Mammary epithelial cell (primary cell): ENCODE results near the gene STK32C.

Experiments
- EZH2 ChIP-seq: IDR thresholded peaks from 2 replicates; pipeline ENCODE4 v1.6.1; 2012; ENCODE audit warnings: low read length, inconsistent platforms, borderline replicate concordance
- TF ChIP-seq, protein P1 (sequence below), 2 donors: IDR thresholded peaks in 1 of 2; conservative IDR thresholded peaks in 1 of 2; 2 replicates each; pipeline ENCODE4 v1.5.1; 2011 to 2012; ENCODE audit warnings: inconsistent platforms in 2 of 2, low read length in 2 of 2, mild to moderate bottlenecking in 2 of 2, control low read depth in 1 of 2, low read depth in 1 of 2; ENCODE audit not compliant: insufficient read depth in 1 of 2; ENCODE audit errors: extremely low read depth in 1 of 2

DNA sequence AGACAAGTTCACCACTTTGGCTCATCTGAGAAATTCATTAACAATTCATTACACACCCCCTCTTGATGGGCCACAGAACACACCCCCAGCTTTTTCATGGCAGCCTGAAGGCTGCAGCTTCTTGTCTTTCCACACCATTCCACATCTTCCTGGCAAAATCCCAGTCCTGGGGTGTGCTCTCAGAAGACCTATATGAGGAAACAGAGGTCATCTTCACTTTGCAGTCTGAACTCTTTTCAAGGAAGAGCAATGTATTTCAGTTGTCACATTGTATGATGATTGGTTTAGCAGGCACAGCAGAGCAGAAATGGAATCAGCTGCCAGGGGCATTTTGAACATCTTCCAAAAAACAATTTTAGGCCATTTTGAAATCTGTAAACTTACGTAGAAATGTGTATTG lies 16.4 kb upstream of the STK32C start:
- TF ChIP-seq, protein P1, sequence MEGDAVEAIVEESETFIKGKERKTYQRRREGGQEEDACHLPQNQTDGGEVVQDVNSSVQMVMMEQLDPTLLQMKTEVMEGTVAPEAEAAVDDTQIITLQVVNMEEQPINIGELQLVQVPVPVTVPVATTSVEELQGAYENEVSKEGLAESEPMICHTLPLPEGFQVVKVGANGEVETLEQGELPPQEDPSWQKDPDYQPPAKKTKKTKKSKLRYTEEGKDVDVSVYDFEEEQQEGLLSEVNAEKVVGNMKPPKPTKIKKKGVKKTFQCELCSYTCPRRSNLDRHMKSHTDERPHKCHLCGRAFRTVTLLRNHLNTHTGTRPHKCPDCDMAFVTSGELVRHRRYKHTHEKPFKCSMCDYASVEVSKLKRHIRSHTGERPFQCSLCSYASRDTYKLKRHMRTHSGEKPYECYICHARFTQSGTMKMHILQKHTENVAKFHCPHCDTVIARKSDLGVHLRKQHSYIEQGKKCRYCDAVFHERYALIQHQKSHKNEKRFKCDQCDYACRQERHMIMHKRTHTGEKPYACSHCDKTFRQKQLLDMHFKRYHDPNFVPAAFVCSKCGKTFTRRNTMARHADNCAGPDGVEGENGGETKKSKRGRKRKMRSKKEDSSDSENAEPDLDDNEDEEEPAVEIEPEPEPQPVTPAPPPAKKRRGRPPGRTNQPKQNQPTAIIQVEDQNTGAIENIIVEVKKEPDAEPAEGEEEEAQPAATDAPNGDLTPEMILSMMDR (conservative IDR thresholded peaks at IDR 0.05 in 1 of 2, IDR thresholded peaks at IDR 0.05 in 1 of 2; ENCODE audit: extremely low read depth in 1 of 2, insufficient read depth in 1 of 2, low read depth in 1 of 2, low read length in 2 of 2): no peak
- TF ChIP-seq EZH2: no peak
